Pulmonary artery endothelial cell (primary cell): ENCODE data around the gene EYS. TPM values are rescaled to one million over a fixed set of nuclear protein-coding genes. Genes with fewer than 3 reads are reported as not detected.

Source experiments
- DNase-seq: peaks from one replicate; pipeline ENCODE4 v3.0.0-alpha.2; 2011; ENCODE audit warnings: low read depth, low spot score
- total RNA-seq: library from RNA; depleted of rRNA; stranded (reverse); fragments of >200 nt; gene quantifications from 2 replicates; pipeline ENCODE4 v1.2.3, GENCODE V29; 2014

EYS gene
- total RNA-seq: under 0.01 TPM in 1 of 2 replicates, not detected in the other

- no peak for DNase-seq
These were observed at the start of gene EYS for GRCh38 chr6:65707126-65707826. EYS (minus strand) TSS chr6:65707226; CDS start chr6:65495410, 211,816 bp downstream.

GRCh38 chr6:65746302-65746701 is 39.3 kb upstream of the EYS start:
- DNase-seq: no peak

- DNase-seq: no peak
These were observed 38.6 kb upstream of the EYS start for GRCh38 chr6:65745614-65746013.

GRCh38 chr6:65728879-65729479 is 22.0 kb upstream of the EYS start:
- DNase-seq: no peak

- no peak for DNase-seq
These were observed 12.1 kb upstream of the EYS start for GRCh38 chr6:65719101-65719500.

- no peak for DNase-seq
These were observed 4.5 kb upstream of the EYS start for GRCh38 chr6:65711531-65711930.

- no peak for DNase-seq
These were observed 2.2 kb upstream of the EYS start for GRCh38 chr6:65709099-65709830.

- no peak for DNase-seq
These were observed 1.1 kb upstream of the EYS start for GRCh38 chr6:65708162-65708561.

- no peak for DNase-seq
These were observed 590 bp downstream of the EYS start for GRCh38 chr6:65706436-65706835.

- DNase-seq: no peak
These were observed 5.7 kb downstream of the EYS start for GRCh38 chr6:65701325-65701724.

GRCh38 chr6:65700561-65700960 is 6.5 kb downstream of the EYS start:
- DNase-seq: no peak

- DNase-seq: no peak
These were observed 14.9 kb downstream of the EYS start for GRCh38 chr6:65692109-65692508.

GRCh38 chr6:65680232-65680631 is 26.8 kb downstream of the EYS start:
- DNase-seq: no peak

- no peak for DNase-seq
These were observed 35.1 kb downstream of the EYS start for GRCh38 chr6:65671922-65672321.

GRCh38 chr6:65667916-65668656 is 38.9 kb downstream of the EYS start:
- DNase-seq: no peak

GRCh38 chr6:65650086-65650485 is 56.9 kb downstream of the EYS start:
- no peak for DNase-seq

- no peak for DNase-seq
These were observed 57.6 kb downstream of the EYS start for GRCh38 chr6:65649392-65649791.

GRCh38 chr6:65646544-65646943 is 60.5 kb downstream of the EYS start:
- no peak for DNase-seq

GRCh38 chr6:65642776-65643175 is 64.2 kb downstream of the EYS start:
- DNase-seq: no peak

GRCh38 chr6:65638047-65638831 is 68.8 kb downstream of the EYS start:
- no peak for DNase-seq
